NCI-H748 (cell line): ENCODE data around the gene HMGA1.

Source experiments
- DNase-seq: peaks from one replicate; lab custom pipeline; 2025; ENCODE audit not compliant: unreplicated experiment; lab: John Stamatoyannopoulos, UW

The HMGA1 gene

GRCh38 chr6:34236443-34237315 is at the start of gene HMGA1:
Gene HMGA1 (plus strand): TSS chr6:34236873. CDS start chr6:34240781, 3,908 bp downstream.
- DNase-seq: peak; percentile 95

- DNase-seq: no peak
Measured at GRCh38 chr6:34189806-34190503, 46.7 kb upstream of the HMGA1 start.

GRCh38 chr6:34190504-34191122 is 46.1 kb upstream of the HMGA1 start:
- no peak for DNase-seq

GRCh38 chr6:34194772-34195171 is 41.9 kb upstream of the HMGA1 start:
- DNase-seq: no peak

- DNase-seq: no peak
Measured at GRCh38 chr6:34195726-34196115, 41.0 kb upstream of the HMGA1 start.

GRCh38 chr6:34196116-34196832 is 40.4 kb upstream of the HMGA1 start:
- peak; percentile 82 for DNase-seq

GRCh38 chr6:34196833-34197195 is 39.9 kb upstream of the HMGA1 start:
- peak; percentile 46 for DNase-seq

- no peak for DNase-seq
Measured at GRCh38 chr6:34200340-34200971, 36.2 kb upstream of the HMGA1 start.

- DNase-seq: no peak
Measured at GRCh38 chr6:34201455-34202107, 35.1 kb upstream of the HMGA1 start.

- DNase-seq: no peak
Measured at GRCh38 chr6:34202329-34203201, 34.1 kb upstream of the HMGA1 start.

- DNase-seq: no peak
Measured at GRCh38 chr6:34204693-34205092, 32.0 kb upstream of the HMGA1 start.

GRCh38 chr6:34205466-34205865 is 31.2 kb upstream of the HMGA1 start:
- DNase-seq: no peak

- no peak for DNase-seq
Measured at GRCh38 chr6:34205916-34206315, 30.8 kb upstream of the HMGA1 start.

- no peak for DNase-seq
Measured at GRCh38 chr6:34206726-34207125, 29.9 kb upstream of the HMGA1 start.

GRCh38 chr6:34207695-34208443 is 28.8 kb upstream of the HMGA1 start:
- no peak for DNase-seq

- DNase-seq: no peak
Measured at GRCh38 chr6:34213772-34214171, 22.9 kb upstream of the HMGA1 start.

GRCh38 chr6:34218691-34219090 is 18.0 kb upstream of the HMGA1 start:
- DNase-seq: no peak

- DNase-seq: peak; percentile 72
Measured at GRCh38 chr6:34223381-34223955, 13.2 kb upstream of the HMGA1 start.
